ENCODE results near the gene GTSE1. TPM values are rescaled to one million over a fixed set of nuclear protein-coding genes. Genes with fewer than 3 reads are reported as not detected.

The GTSE1 gene
- total RNA-seq, 1 experiment from 2014 or later: 42.6 TPM

DNA sequence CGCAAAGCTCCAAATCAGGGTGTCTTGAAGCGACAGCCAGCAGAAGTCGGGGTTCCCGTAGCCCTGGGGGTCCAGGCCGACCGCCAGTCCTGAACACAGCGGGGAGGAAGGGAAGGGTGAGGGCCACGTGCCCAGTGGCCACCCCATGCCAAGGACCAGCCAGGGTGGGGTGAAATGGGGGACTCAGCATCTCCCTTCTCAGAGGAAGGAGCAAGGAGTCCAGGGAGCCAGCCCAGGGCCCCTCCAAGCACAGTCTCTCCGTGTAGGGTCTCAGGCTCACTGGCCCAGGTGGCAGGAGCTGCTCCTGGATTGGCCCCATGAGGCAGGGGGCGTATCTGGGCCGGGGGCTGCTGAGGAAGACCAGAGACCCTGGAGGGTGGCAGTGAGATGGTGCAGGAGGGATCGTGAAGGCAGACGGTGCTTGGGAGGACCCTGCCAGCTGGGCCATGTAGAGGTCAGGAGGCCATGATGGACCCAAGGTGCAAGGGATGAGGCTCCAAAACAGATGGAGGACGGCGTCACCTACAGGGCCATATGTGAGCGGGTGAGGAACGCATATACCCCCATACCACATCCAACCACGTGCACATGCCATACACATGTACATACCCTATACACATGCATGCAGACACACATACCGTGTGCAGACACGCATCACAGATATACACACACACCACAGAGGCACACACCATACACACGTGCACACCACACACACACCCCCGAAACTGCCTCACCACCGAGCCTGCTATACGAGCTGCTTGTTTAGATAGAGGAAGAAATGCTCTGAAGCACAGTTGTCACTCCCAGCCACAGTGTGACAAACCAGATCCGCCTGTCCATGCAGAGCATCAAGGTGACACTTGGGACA lies 73.3 kb downstream of the GTSE1 start:
- H3K27ac ChIP-seq (ENCODE audit: insufficient read length, low read depth, low read length): no peak overlapping the region

More for the DNA sequence above, 73.3 kb downstream of the GTSE1 start:
- H2BK5ac ChIP-seq (ENCODE audit: insufficient read length, low read length): no peak overlapping the region
- no peak overlapping the region for H3K14ac ChIP-seq (ENCODE audit: insufficient read depth, low read length)
- no peak overlapping the region for H3K4me2 ChIP-seq (ENCODE audit: insufficient read depth, insufficient read length, low read length)
- no CpG with 5 or more reads among the region's 25 CpGs for WGBS (ENCODE audit: extremely low coverage, insufficient read length, low lambda C conversion rate)
- H3T11ph ChIP-seq (ENCODE audit: low read length): no peak overlapping the region
- no peak overlapping the region for H3K9ac ChIP-seq (ENCODE audit: extremely low read depth, insufficient read length, low read length)
- H2BK120ac ChIP-seq (ENCODE audit: low read depth, low read length, poor library complexity, severe bottlenecking): no peak overlapping the region
- Mint-ChIP-seq H3K36me3 (ENCODE audit: insufficient read depth in 1 of 3, low read depth in 3 of 3) (peaks cover 0 to 6% (median 4%) of the 10 kb centered on the region in 3 experiments; a peak in 3 of 7 replicates), H3K4me1 (peaks cover 12% of the 10 kb centered on the region in 2 experiments), H3K27ac (peak overlapping the region in 1 of 3 experiments; percentile 57; a peak in 3 of 7 replicates), H3K9me3 (no peaks in the 10 kb centered on the region), H3K27me3 (ENCODE audit: low read depth) (no peaks in the 10 kb centered on the region), H3K4me3 (no peak overlapping the region)
- no peak overlapping the region for H3K4ac ChIP-seq (ENCODE audit: low read depth, low read length)
- TF ChIP-seq, protein P1, sequence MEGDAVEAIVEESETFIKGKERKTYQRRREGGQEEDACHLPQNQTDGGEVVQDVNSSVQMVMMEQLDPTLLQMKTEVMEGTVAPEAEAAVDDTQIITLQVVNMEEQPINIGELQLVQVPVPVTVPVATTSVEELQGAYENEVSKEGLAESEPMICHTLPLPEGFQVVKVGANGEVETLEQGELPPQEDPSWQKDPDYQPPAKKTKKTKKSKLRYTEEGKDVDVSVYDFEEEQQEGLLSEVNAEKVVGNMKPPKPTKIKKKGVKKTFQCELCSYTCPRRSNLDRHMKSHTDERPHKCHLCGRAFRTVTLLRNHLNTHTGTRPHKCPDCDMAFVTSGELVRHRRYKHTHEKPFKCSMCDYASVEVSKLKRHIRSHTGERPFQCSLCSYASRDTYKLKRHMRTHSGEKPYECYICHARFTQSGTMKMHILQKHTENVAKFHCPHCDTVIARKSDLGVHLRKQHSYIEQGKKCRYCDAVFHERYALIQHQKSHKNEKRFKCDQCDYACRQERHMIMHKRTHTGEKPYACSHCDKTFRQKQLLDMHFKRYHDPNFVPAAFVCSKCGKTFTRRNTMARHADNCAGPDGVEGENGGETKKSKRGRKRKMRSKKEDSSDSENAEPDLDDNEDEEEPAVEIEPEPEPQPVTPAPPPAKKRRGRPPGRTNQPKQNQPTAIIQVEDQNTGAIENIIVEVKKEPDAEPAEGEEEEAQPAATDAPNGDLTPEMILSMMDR (conservative IDR thresholded peaks at IDR 0.05): no peak
- no peaks in the 10 kb centered on the region for H3K4me1 ChIP-seq (ENCODE audit: insufficient read depth, low read length)
- no peak overlapping the region for H2BK12ac ChIP-seq (ENCODE audit: insufficient read length, low read depth, low read length)
- no peaks in the 10 kb centered on the region for H3K79me1 ChIP-seq (ENCODE audit: insufficient read depth, low read depth, low read length, poor library complexity, severe bottlenecking)
- no peak overlapping the region for H3K18ac ChIP-seq (ENCODE audit: insufficient read length, low read depth, low read length)
- H3K79me2 ChIP-seq (ENCODE audit: insufficient read depth, low read length): no peaks in the 10 kb centered on the region
- H3K9me3 ChIP-seq (ENCODE audit: control insufficient read depth, low read depth, low read length): no peaks in the 10 kb centered on the region
- no peak overlapping the region for H2AK5ac ChIP-seq (ENCODE audit: insufficient read length, low read length)
- H4K20me1 ChIP-seq (ENCODE audit: control insufficient read depth, insufficient read depth, insufficient read length): no peaks in the 10 kb centered on the region
- H2BK20ac ChIP-seq (ENCODE audit: low read depth, low read length, poor library complexity, severe bottlenecking): no peak overlapping the region
- H3K56ac ChIP-seq (ENCODE audit: insufficient read length, low read depth, low read length): no peak overlapping the region
- H4K5ac ChIP-seq (ENCODE audit: insufficient read length, low read depth, low read length): no peak overlapping the region
- no peak overlapping the region for H2BK15ac ChIP-seq (ENCODE audit: low read depth, low read length)
- no peak overlapping the region for H3K23ac ChIP-seq (ENCODE audit: insufficient read length, low read depth, low read length)
- no peak overlapping the region for H4K91ac ChIP-seq (ENCODE audit: insufficient read length, low read depth, low read length)
- no peaks in the 10 kb centered on the region for H3K23me2 ChIP-seq (ENCODE audit: insufficient read length, low read depth, low read length, poor library complexity, severe bottlenecking)
- no peak overlapping the region for H4K8ac ChIP-seq (replicated peaks; ENCODE audit: insufficient read length, low read depth, low read length)
- DNase-seq: no peak
- H2AFZ ChIP-seq (ENCODE audit: low read length): no peak overlapping the region
- H3K27me3 ChIP-seq (ENCODE audit: insufficient read depth, low read length): no peaks in the 10 kb centered on the region

Data from H9 (cell line).